HCT116 (cell line): ENCODE data around the gene ZBED1. TPM values are rescaled to one million over a fixed set of nuclear protein-coding genes. Genes with fewer than 3 reads are reported as not detected.

Experiments
- ATAC-seq: fragments of 200-7000 bp; cut with Tn5 transposase; 2 replicates; pipeline ENCODE4 v1.9.1; 2020; ENCODE audit warnings: mild to moderate bottlenecking, moderate library complexity
- BruUV-seq: library from RNA; stranded (reverse); fragments of 400-500 nt; replicated peaks from 2 replicates; lab custom pipeline; 2021; lab: Mats Ljungman, UMichigan
- CTCF ChIA-PET: fragments of 300-600 bp; sonication (Branson Sonifier 250); formaldehyde crosslinking; loops from one replicate; lab custom pipeline; 2021; ENCODE audit warnings: antibody characterized with exemption; lab: Charles Lee
- POLR2A ChIA-PET: fragments of 300-600, 350-600 bp; sonication (Branson Sonifier 250); formaldehyde crosslinking; loops from one replicate; lab custom pipeline; 2021; ENCODE audit warnings: antibody characterized with exemption; lab: Charles Lee
- RAD21 ChIA-PET, 2 experiments: fragments of 300-600 bp; sonication (Branson Sonifier 250); formaldehyde crosslinking; loops; one replicate each; lab custom pipeline; 2023; ENCODE audit warnings: low total read pairs in 2 of 2; ENCODE audit not compliant: uncharacterized antibody in 2 of 2, unreplicated experiment in 2 of 2, low non-redundant PET in 1 of 2; lab: Charles Lee
- DNase-seq: peaks from one replicate; pipeline ENCODE4 v3.0.0-alpha.2; 2010; ENCODE audit warnings: low read depth, low spot score
- H2AFZ ChIP-seq: fragments of 200-600 bp; shearing (Covaris generic), sonication (generic); 2 replicates; pipeline ENCODE4 v1.6.1; 2017; ENCODE audit warnings: low read depth, mixed run types, mixed read lengths, antibody characterized with exemption, low read length; ENCODE audit not compliant: poor library complexity, severe bottlenecking
- H3K27ac ChIP-seq: 2 replicates; pipeline ENCODE4 v1.5.1; 2012; ENCODE audit warnings: low read depth, low read length
- H3K27me3 ChIP-seq: fragments of 200-600 bp; sonication (generic); 2 replicates; pipeline ENCODE4 v1.6.1; 2016; ENCODE audit warnings: mixed run types, low read length, mixed read lengths; ENCODE audit not compliant: insufficient read depth
- H3K36me3 ChIP-seq, 2 experiments: fragments of 200-500 bp in 1 of 2; fragments of 200-600 bp in 1 of 2; sonication (Bioruptor generic) in 1 of 2; sonication (generic) in 1 of 2; 2 replicates each; pipeline versions ENCODE4 v1.5.1 to v1.6.1; 2014 to 2016; ENCODE audit warnings: low read length in 2 of 2, inconsistent platforms in 1 of 2, mixed read lengths in 1 of 2, mixed run types in 1 of 2; ENCODE audit not compliant: insufficient read depth in 2 of 2, control insufficient read depth in 1 of 2
- H3K4me1 ChIP-seq, 2 experiments: fragments of 200-600 bp in 1 of 2; sonication (generic) in 1 of 2; 2 replicates each; pipeline versions ENCODE4 v1.5.1 to v1.6.1; 2012 to 2017; ENCODE audit warnings: low read length in 2 of 2, inconsistent platforms in 1 of 2, mild to moderate bottlenecking in 1 of 2, mixed read lengths in 1 of 2, mixed run types in 1 of 2, moderate library complexity in 1 of 2; ENCODE audit not compliant: insufficient read depth in 2 of 2, control insufficient read depth in 1 of 2
- H3K4me2 ChIP-seq: fragments of 200-600 bp; sonication (generic); 2 replicates; pipeline ENCODE4 v1.6.1; 2017; ENCODE audit warnings: mixed run types, low read length, mixed read lengths
- H3K4me3 ChIP-seq, 2 experiments: fragments of 200-600 bp in 1 of 2; sonication (generic) in 1 of 2; replicated peaks in 1 of 2; 2 replicates each; pipeline ENCODE4 v1.5.1; 2011 to 2016; ENCODE audit warnings: low read length in 2 of 2, control low read depth in 1 of 2, low read depth in 1 of 2, mild to moderate bottlenecking in 1 of 2, mixed read lengths in 1 of 2, mixed run types in 1 of 2
- H3K79me2 ChIP-seq: fragments of 200-600 bp; sonication (generic); 2 replicates; pipeline ENCODE4 v1.6.1; 2017; ENCODE audit warnings: mild to moderate bottlenecking, mixed run types, low read length, moderate library complexity, mixed read lengths; ENCODE audit not compliant: insufficient read depth
- H3K9ac ChIP-seq: fragments of 200-600 bp; sonication (generic); 2 replicates; pipeline ENCODE4 v1.6.1; 2016; ENCODE audit warnings: low read length, mixed read lengths
- H3K9me2 ChIP-seq: fragments of 200-600 bp; sonication (generic), shearing (Covaris generic); 2 replicates; pipeline ENCODE4 v1.6.1; 2017; ENCODE audit warnings: mixed run types, mild to moderate bottlenecking, moderate library complexity; ENCODE audit not compliant: insufficient read depth
- H3K9me3 ChIP-seq, 2 experiments: fragments of 200-500 bp in 1 of 2; fragments of 200-600 bp in 1 of 2; sonication (Bioruptor generic) in 1 of 2; sonication (generic) in 1 of 2; 2 replicates each; pipeline ENCODE4 v1.6.1; 2014 to 2017; ENCODE audit warnings: low read length in 2 of 2, mixed read lengths in 2 of 2, inconsistent platforms in 1 of 2, low read depth in 1 of 2, mild to moderate bottlenecking in 1 of 2, mixed run types in 1 of 2, moderate library complexity in 1 of 2; ENCODE audit not compliant: control insufficient read depth in 1 of 2, insufficient read depth in 1 of 2
- H4K20me1 ChIP-seq: fragments of 200-600 bp; sonication (generic), shearing (Covaris generic); 2 replicates; pipeline ENCODE4 v1.6.1; 2017; ENCODE audit warnings: mixed run types, mild to moderate bottlenecking, moderate library complexity; ENCODE audit not compliant: insufficient read depth
- CBX3 ChIP-seq: IDR thresholded peaks from 2 replicates; pipeline ENCODE4 v1.6.1; 2012; ENCODE audit warnings: low read depth
- CEBPB ChIP-seq: IDR thresholded peaks from 2 replicates; pipeline ENCODE4 v1.6.1; 2012; ENCODE audit warnings: low read depth
- CTCF ChIP-seq, 3 experiments: fragments of 200-600 bp in 1 of 3; sonication (generic) in 1 of 3; IDR thresholded peaks in 2 of 3; conservative IDR thresholded peaks in 1 of 3; 2 replicates each; pipeline ENCODE4 v1.5.1; 2012 to 2017; ENCODE audit warnings: low read depth in 2 of 3, low read length in 2 of 3, antibody characterized with exemption in 1 of 3, borderline replicate concordance in 1 of 3, control low read depth in 1 of 3, mild to moderate bottlenecking in 1 of 3, mixed read lengths in 1 of 3, mixed run types in 1 of 3, moderate library complexity in 1 of 3; ENCODE audit not compliant: insufficient read depth in 1 of 3
- EGR1 ChIP-seq: IDR thresholded peaks from 2 replicates; pipeline ENCODE4 v1.6.1; 2012; ENCODE audit warnings: low read depth
- ELF1 ChIP-seq: IDR thresholded peaks from 2 replicates; pipeline ENCODE4 v1.6.1; 2012; ENCODE audit warnings: low read depth, borderline replicate concordance
- EZH2 ChIP-seq: fragments of 200-600 bp; sonication (generic); IDR thresholded peaks from 2 replicates; pipeline ENCODE4 v1.6.1; 2017; ENCODE audit warnings: antibody characterized with exemption, mixed run types
- EZH2phosphoT487 ChIP-seq: fragments of 200-600 bp; IDR thresholded peaks from 2 replicates; pipeline ENCODE4 v1.6.1; 2018; ENCODE audit warnings: antibody characterized with exemption, borderline replicate concordance
- FOSL1 ChIP-seq: IDR thresholded peaks from 2 replicates; pipeline ENCODE4 v1.6.1; 2012; ENCODE audit warnings: low read depth
- POLR2A ChIP-seq: IDR thresholded peaks from 2 replicates; pipeline ENCODE4 v1.7.0; 2011; ENCODE audit warnings: borderline replicate concordance; ENCODE audit not compliant: insufficient read depth, insufficient read length; ENCODE audit errors: extremely low read depth
- RAD21 ChIP-seq: IDR thresholded peaks from 2 replicates; pipeline ENCODE4 v1.6.1; 2012; ENCODE audit warnings: low read depth, mild to moderate bottlenecking
- SIN3A ChIP-seq: IDR thresholded peaks from 2 replicates; pipeline ENCODE4 v1.6.1; 2012; ENCODE audit warnings: low read depth
- SP1 ChIP-seq: IDR thresholded peaks from 2 replicates; pipeline ENCODE4 v1.6.1; 2012; ENCODE audit warnings: low read depth
- SRF ChIP-seq: IDR thresholded peaks from 2 replicates; pipeline ENCODE4 v1.6.1; 2012; ENCODE audit warnings: low read depth
- YY1 ChIP-seq: IDR thresholded peaks from 2 replicates; pipeline ENCODE4 v1.6.1; 2011; ENCODE audit warnings: low read length, low read depth, moderate library complexity, mild to moderate bottlenecking; ENCODE audit not compliant: insufficient replicate concordance; ENCODE audit errors: extremely low read depth
- ZNF274 ChIP-seq: fragments of 200-500 bp; sonication (Bioruptor generic); IDR thresholded peaks from 2 replicates; pipeline ENCODE4 v1.6.1; 2014; ENCODE audit warnings: mild to moderate bottlenecking, low read depth, low read length, inconsistent platforms
- intact Hi-C: fragments of 100-400 bp; cut with micrococcal nuclease; formaldehyde crosslinking; loops from 2 replicates; pipeline ENCODE4 v1.10.0; 2022
- total RNA-seq: library from RNA; stranded (reverse); gene quantifications from one replicate; pipeline ENCODE4 v1.2.1, GENCODE V29; 2021; ENCODE audit not compliant: unreplicated experiment
- TF ChIP-seq, protein P1 (sequence below): IDR thresholded peaks from 2 replicates; pipeline ENCODE4 v1.6.1; 2012
- TF ChIP-seq, protein P2 (sequence below): IDR thresholded peaks from 2 replicates; pipeline ENCODE4 v1.6.1; 2012; ENCODE audit warnings: low read depth
- TF ChIP-seq, protein P3 (sequence below): IDR thresholded peaks from 2 replicates; pipeline ENCODE4 v1.6.1; 2012
- TF ChIP-seq, protein P4 (sequence below): IDR thresholded peaks from 2 replicates; pipeline ENCODE4 v1.6.1; 2011; ENCODE audit warnings: mild to moderate bottlenecking, low read length, moderate library complexity; ENCODE audit not compliant: insufficient replicate concordance; ENCODE audit errors: extremely low read depth

The ZBED1 gene
- total RNA-seq, 1 experiment from 2014 or later: 21.0 TPM

DNA sequence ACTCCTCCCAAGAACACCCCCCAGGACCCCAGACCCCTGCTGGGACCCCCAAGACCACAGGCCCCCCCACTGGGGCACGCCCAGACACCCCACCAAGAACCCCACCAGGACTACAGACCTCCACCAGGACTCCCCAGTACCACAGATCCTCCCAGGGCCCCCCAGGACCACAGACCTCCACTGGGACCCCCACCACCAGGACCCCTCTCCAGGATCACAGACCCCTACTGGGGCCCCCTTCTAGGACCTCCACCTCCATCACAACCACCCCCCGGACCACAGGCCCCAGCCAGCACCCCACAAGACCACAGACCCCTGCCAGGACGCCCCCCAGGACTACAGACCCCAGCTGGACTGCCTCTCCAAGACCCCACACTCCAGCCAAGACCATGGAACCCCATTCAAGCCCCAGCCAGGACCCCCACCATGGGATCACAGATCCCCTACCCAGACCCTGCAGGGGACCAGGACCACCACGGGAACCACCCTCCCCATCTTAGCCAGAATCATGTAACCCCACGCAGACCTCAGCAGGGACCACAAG lies 855 bp upstream of the ZBED1 start:
- no peak overlapping the region for H2AFZ ChIP-seq
- H3K9ac ChIP-seq: peak overlapping the region; percentile 76; the same call in 1 of the 2 replicates
- TF ChIP-seq ELF1 (no peak), FOSL1 (no peak), YY1 (no peak), POLR2A (no peak), SIN3A (no peak), CTCF (IDR thresholded peaks at IDR 0.05 in 2 of 3, conservative IDR thresholded peaks at IDR 0.05 in 1 of 3; ENCODE audit: borderline replicate concordance in 1 of 3, insufficient read depth in 1 of 3, low read depth in 2 of 3, low read length in 2 of 3) (no peak), SP1 (no peak), EZH2phosphoT487 (no peak), RAD21 (no peak), SRF (no peak), EGR1 (no peak), CEBPB (no peak), ZNF274 (no peak), EZH2 (no peak), CBX3 (no peak)
- TF ChIP-seq, protein P1, sequence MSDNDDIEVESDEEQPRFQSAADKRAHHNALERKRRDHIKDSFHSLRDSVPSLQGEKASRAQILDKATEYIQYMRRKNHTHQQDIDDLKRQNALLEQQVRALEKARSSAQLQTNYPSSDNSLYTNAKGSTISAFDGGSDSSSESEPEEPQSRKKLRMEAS: no peak
- TF ChIP-seq, protein P2, sequence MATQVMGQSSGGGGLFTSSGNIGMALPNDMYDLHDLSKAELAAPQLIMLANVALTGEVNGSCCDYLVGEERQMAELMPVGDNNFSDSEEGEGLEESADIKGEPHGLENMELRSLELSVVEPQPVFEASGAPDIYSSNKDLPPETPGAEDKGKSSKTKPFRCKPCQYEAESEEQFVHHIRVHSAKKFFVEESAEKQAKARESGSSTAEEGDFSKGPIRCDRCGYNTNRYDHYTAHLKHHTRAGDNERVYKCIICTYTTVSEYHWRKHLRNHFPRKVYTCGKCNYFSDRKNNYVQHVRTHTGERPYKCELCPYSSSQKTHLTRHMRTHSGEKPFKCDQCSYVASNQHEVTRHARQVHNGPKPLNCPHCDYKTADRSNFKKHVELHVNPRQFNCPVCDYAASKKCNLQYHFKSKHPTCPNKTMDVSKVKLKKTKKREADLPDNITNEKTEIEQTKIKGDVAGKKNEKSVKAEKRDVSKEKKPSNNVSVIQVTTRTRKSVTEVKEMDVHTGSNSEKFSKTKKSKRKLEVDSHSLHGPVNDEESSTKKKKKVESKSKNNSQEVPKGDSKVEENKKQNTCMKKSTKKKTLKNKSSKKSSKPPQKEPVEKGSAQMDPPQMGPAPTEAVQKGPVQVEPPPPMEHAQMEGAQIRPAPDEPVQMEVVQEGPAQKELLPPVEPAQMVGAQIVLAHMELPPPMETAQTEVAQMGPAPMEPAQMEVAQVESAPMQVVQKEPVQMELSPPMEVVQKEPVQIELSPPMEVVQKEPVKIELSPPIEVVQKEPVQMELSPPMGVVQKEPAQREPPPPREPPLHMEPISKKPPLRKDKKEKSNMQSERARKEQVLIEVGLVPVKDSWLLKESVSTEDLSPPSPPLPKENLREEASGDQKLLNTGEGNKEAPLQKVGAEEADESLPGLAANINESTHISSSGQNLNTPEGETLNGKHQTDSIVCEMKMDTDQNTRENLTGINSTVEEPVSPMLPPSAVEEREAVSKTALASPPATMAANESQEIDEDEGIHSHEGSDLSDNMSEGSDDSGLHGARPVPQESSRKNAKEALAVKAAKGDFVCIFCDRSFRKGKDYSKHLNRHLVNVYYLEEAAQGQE: no peak
- TF ChIP-seq, protein P3, sequence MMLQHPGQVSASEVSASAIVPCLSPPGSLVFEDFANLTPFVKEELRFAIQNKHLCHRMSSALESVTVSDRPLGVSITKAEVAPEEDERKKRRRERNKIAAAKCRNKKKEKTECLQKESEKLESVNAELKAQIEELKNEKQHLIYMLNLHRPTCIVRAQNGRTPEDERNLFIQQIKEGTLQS: no peak
- TF ChIP-seq, protein P4, sequence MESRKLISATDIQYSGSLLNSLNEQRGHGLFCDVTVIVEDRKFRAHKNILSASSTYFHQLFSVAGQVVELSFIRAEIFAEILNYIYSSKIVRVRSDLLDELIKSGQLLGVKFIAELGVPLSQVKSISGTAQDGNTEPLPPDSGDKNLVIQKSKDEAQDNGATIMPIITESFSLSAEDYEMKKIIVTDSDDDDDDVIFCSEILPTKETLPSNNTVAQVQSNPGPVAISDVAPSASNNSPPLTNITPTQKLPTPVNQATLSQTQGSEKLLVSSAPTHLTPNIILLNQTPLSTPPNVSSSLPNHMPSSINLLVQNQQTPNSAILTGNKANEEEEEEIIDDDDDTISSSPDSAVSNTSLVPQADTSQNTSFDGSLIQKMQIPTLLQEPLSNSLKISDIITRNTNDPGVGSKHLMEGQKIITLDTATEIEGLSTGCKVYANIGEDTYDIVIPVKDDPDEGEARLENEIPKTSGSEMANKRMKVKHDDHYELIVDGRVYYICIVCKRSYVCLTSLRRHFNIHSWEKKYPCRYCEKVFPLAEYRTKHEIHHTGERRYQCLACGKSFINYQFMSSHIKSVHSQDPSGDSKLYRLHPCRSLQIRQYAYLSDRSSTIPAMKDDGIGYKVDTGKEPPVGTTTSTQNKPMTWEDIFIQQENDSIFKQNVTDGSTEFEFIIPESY: no peak
- TF ChIP-seq, all 23 proteins: peak for 0
- Histone ChIP-seq H3K9me3 (no peaks in the 10 kb centered on the region), H3K36me3 (no peaks in the 10 kb centered on the region; a peak in 1 of 4 replicates), H3K9me2 (no peaks in the 10 kb centered on the region), H3K4me2 (peak overlapping the region; percentile 42; the same call in 1 of the 2 replicates), H3K4me3 (no peak overlapping the region), H3K27ac (no peak overlapping the region; the same call in 1 of the 2 replicates), H4K20me1 (no peaks in the 10 kb centered on the region), H3K79me2 (peaks cover 35% of the 10 kb centered on the region), H3K27me3 (no peaks in the 10 kb centered on the region), H3K4me1 (peaks cover 3 to 6% of the 10 kb centered on the region in 2 experiments; a peak in 2 of 4 replicates)
- no peak for ATAC-seq
- ChIA-PET RAD21 (no interaction called here), CTCF (no interaction called here), POLR2A (no interaction called here)
- BruUV-seq: no TSS peak
- DNase-seq: no peak
- intact Hi-C loops: no loop called here
